A549 (cell line): ENCODE results near the gene PPP1R12B. TPM values are rescaled to one million over a fixed set of nuclear protein-coding genes. Genes with fewer than 3 reads are reported as not detected.
"Not testable (repeated sequence)": the region's sequence is repeated elsewhere in the genome, so short reads cannot be mapped to it uniquely, and the experiment has no call there.

Source experiments
- ATAC-seq, 2 experiments: fragments of 200-7000 bp in 1 of 2; fragments of >200 bp in 1 of 2; cut with Nextera tagmentation in 1 of 2; cut with Tn5 transposase in 1 of 2; 3 replicates each; pipeline versions ENCODE4 v1.8.0 to v1.9.1; 2018 to 2020; ENCODE audit warnings: mild to moderate bottlenecking in 1 of 2, moderate library complexity in 1 of 2
- CTCF ChIA-PET: fragments of 300-600 bp; sonication (Branson Sonifier 250); formaldehyde crosslinking; extraction: SDS; loops from one replicate; lab custom pipeline; 2021; ENCODE audit warnings: antibody characterized with exemption, inconsistent platforms; lab: Yijun Ruan, JAX
- POLR2A ChIA-PET: fragments of 350-600 bp; formaldehyde crosslinking; extraction: SDS; loops from one replicate; lab custom pipeline; 2021; ENCODE audit warnings: antibody characterized with exemption, inconsistent platforms; lab: Yijun Ruan, JAX
- DNase-seq, 2 experiments: peaks; one replicate each; pipeline versions ENCODE4 v3.0.0 to v3.0.0-alpha.2; 2011 to 2016; ENCODE audit warnings: low read depth in 1 of 2, low spot score in 1 of 2
- FAIRE-seq: peaks from 2 replicates; lab custom pipeline; 2011; peaks lifted over from hg19 to GRCh38; lab: Jason Lieb, UNC
- H3K27ac ChIP-seq, 2 experiments: fragments of >200 bp; sonication (Bioruptor Twin); formaldehyde crosslinking; 3 replicates each; pipeline ENCODE4 v1.5.1; 2016 to 2017
- H3K4me1 ChIP-seq: fragments of >200 bp; sonication (Bioruptor Twin); formaldehyde crosslinking; 3 replicates; pipeline ENCODE4 v1.6.1; 2016
- H3K4me2 ChIP-seq: fragments of >200 bp; sonication (Bioruptor Twin); formaldehyde crosslinking; 3 replicates; pipeline ENCODE4 v1.6.1; 2016
- H3K4me3 ChIP-seq: fragments of >200 bp; sonication (Bioruptor Twin); formaldehyde crosslinking; 3 replicates; pipeline ENCODE4 v1.5.1; 2016
- H3K9me3 ChIP-seq: fragments of >200 bp; sonication (Bioruptor Twin); formaldehyde crosslinking; 3 replicates; pipeline ENCODE4 v1.6.1; 2016
- CBX8 ChIP-seq: fragments of 200-600 bp; sonication (generic); IDR thresholded peaks from 2 replicates; pipeline ENCODE4 v1.6.1; 2016
- CEBPB ChIP-seq, 2 experiments: fragments of >200 bp in 1 of 2; sonication (Bioruptor Twin) in 1 of 2; formaldehyde crosslinking in 1 of 2; IDR thresholded peaks; 2 replicates each; pipeline ENCODE4 v1.6.1; 2012 to 2016
- CHD2 ChIP-seq: fragments of 150-350 bp; IDR thresholded peaks from 2 replicates; pipeline ENCODE4 v1.6.1; 2014; ENCODE audit warnings: low read length; ENCODE audit not compliant: partially characterized antibody
- EHMT2 ChIP-seq: fragments of 200-600 bp; sonication (generic); IDR thresholded peaks from 2 replicates; pipeline ENCODE4 v1.6.1; 2016; ENCODE audit warnings: antibody characterized with exemption, low read depth, mild to moderate bottlenecking, moderate library complexity
- FOSB ChIP-seq: fragments of 250-450 bp; sonication (Bioruptor Pico); IDR thresholded peaks from 2 replicates; pipeline ENCODE4 v1.5.0; 2020; ENCODE audit warnings: mild to moderate bottlenecking, moderate library complexity
- GATA3 ChIP-seq: IDR thresholded peaks from 2 replicates; pipeline ENCODE4 v1.6.1; 2012; ENCODE audit warnings: borderline replicate concordance
- HDAC2 ChIP-seq: fragments of 200-600 bp; sonication (generic); IDR thresholded peaks from 2 replicates; pipeline ENCODE4 v1.6.1; 2016
- HEYL ChIP-seq: fragments of 250-450 bp; sonication (Bioruptor Pico); IDR thresholded peaks from 2 replicates; pipeline ENCODE4 v1.8.0; 2021; ENCODE audit warnings: mild to moderate bottlenecking, moderate library complexity
- JUNB ChIP-seq: fragments of >200 bp; sonication (Bioruptor Twin); formaldehyde crosslinking; IDR thresholded peaks from 2 replicates; pipeline ENCODE4 v1.6.1; 2016
- KDM1A ChIP-seq: fragments of 200-600 bp; sonication (generic); IDR thresholded peaks from 2 replicates; pipeline ENCODE4 v1.6.1; 2016; ENCODE audit warnings: low read depth, mild to moderate bottlenecking
- MAFK ChIP-seq: fragments of 450-650 bp; IDR thresholded peaks from 2 replicates; pipeline ENCODE4 v1.6.1; 2014; ENCODE audit not compliant: partially characterized antibody
- MAZ ChIP-seq: fragments of 150-350 bp; IDR thresholded peaks from 2 replicates; pipeline ENCODE4 v1.6.1; 2014; ENCODE audit warnings: antibody characterized with exemption, low read depth, low read length, borderline replicate concordance
- MYC ChIP-seq: IDR thresholded peaks from 2 replicates; pipeline ENCODE4 v1.6.1; 2012; ENCODE audit warnings: mild to moderate bottlenecking, inconsistent platforms, low read length, improper control_type of control experiment, borderline replicate concordance
- NFE2L2 ChIP-seq: fragments of 150-350 bp; conservative IDR thresholded peaks from 2 replicates; pipeline ENCODE4 v1.6.1; 2014; ENCODE audit warnings: low read length
- NPAS2 ChIP-seq: fragments of 250-450 bp; sonication (Bioruptor Pico); IDR thresholded peaks from 2 replicates; pipeline ENCODE4 v1.8.0; 2022; ENCODE audit warnings: mild to moderate bottlenecking, moderate library complexity, borderline replicate concordance
- NR3C1 ChIP-seq: fragments of >200 bp; sonication (Bioruptor Twin); formaldehyde crosslinking; IDR thresholded peaks from 3 replicates; pipeline ENCODE4 v1.6.1; 2017
- RCOR1 ChIP-seq: fragments of 150-350 bp; IDR thresholded peaks from 2 replicates; pipeline ENCODE4 v1.6.1; 2014; ENCODE audit warnings: antibody characterized with exemption, low read length, low read depth
- RFX5 ChIP-seq: fragments of 450-650 bp; IDR thresholded peaks from 2 replicates; pipeline ENCODE4 v1.7.1; 2014; ENCODE audit warnings: antibody characterized with exemption, mild to moderate bottlenecking, moderate library complexity
- ZC3H11A ChIP-seq: fragments of 450-650 bp; IDR thresholded peaks from 2 replicates; pipeline ENCODE4 v1.6.1; 2014; ENCODE audit warnings: antibody characterized with exemption, mild to moderate bottlenecking
- ZNF302 ChIP-seq: fragments of 250-450 bp; sonication (Bioruptor Pico); IDR thresholded peaks from 2 replicates; pipeline ENCODE4 v1.9.0; 2021; ENCODE audit warnings: inconsistent platforms, mild to moderate bottlenecking, moderate library complexity
- WGBS: methylation state at CpG from one replicate; pipeline ENCODE4 v1.1.6; 2017; ENCODE audit errors: missing lambda C conversion rate; 5-methylcytosine and 5-hydroxymethylcytosine counted together
- polyA plus RNA-seq, 4 experiments: library from polyadenylated mRNA; depleted of rRNA in 3 of 4; stranded (reverse); fragments of >200 nt; fragmentation: RNase III in 1 of 4; extraction: RNeasy Plus Mini Kit Qiagen cat#74134 plus additional on column Dnase treatment in 1 of 4; gene quantifications; 2 replicates in 3 of 4; 3 replicates in 1 of 4; pipeline ENCODE4 v1.2.3, GENCODE V29; 2011 to 2017
- TF ChIP-seq, protein P1 (sequence below): fragments of 250-450 bp; sonication (Bioruptor Pico); IDR thresholded peaks from 2 replicates; pipeline ENCODE4 v1.5.0; 2020; ENCODE audit warnings: low read depth, mild to moderate bottlenecking, moderate library complexity
- TF ChIP-seq, protein P2 (sequence below): fragments of 200-600 bp; sonication (generic); IDR thresholded peaks from 2 replicates; pipeline ENCODE4 v1.6.1; 2016; ENCODE audit warnings: antibody characterized with exemption, mild to moderate bottlenecking, moderate library complexity
- TF ChIP-seq, protein P3 (sequence below): fragments of 150-350 bp; IDR thresholded peaks from 2 replicates; pipeline ENCODE4 v1.6.1; 2014; ENCODE audit warnings: low read depth, mild to moderate bottlenecking, low read length

Gene PPP1R12B
- polyA plus RNA-seq, 2 of the 4 experiments (the other 2 are of a cell fraction) = 3.3 to 12.1 TPM

DNA sequence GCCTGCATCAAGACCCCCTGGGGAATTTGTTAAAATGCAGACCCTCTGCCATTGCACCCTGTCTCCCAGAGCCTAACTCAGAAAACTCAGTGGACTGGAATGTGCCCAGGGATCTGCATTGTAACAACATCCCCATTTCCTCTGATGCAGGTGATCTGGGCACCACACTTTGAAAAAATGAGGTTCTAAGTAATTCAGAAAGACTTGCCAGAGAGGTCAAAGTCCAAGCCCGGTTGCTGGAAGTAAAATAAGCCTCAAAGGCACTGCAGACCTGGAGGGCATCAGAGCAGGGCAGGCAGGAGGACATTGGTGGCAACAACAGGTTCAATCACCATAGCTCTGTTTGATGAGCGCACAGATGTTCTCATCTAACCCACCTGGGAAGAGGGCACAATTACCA lies 271.0 kb downstream of the PPP1R12B start:
- 50% methylated on average over 2 of the region's 2 CpGs for WGBS
- DNase-seq (no peak), ATAC-seq (no peak), FAIRE-seq (no peak)
- Histone ChIP-seq H3K4me2 (peak overlapping the region; percentile 34; the same call in 2 of the 3 replicates), H3K4me1 (peaks cover 36% of the 10 kb centered on the region), H3K4me3 (no peak overlapping the region), H3K9me3 (no peaks in the 10 kb centered on the region), H3K27ac (peak overlapping the region in 1 of 2 experiments; percentile 27; a peak in 1 of 6 replicates)
- ChIA-PET CTCF (interaction anchor here (1.1 kb wide), 1 partner anchor 57 kb away, joined by 3 read pairs; no protein-coding TSS in a partner anchor), POLR2A (no interaction called here)
- no peak for TF ChIP-seq RCOR1
- TF ChIP-seq CHD2 = no peak
- TF ChIP-seq RFX5 = no peak
- no peak for TF ChIP-seq ZC3H11A
- no peak for TF ChIP-seq HEYL (CRISPR knock-in tag)
- TF ChIP-seq, protein P1, sequence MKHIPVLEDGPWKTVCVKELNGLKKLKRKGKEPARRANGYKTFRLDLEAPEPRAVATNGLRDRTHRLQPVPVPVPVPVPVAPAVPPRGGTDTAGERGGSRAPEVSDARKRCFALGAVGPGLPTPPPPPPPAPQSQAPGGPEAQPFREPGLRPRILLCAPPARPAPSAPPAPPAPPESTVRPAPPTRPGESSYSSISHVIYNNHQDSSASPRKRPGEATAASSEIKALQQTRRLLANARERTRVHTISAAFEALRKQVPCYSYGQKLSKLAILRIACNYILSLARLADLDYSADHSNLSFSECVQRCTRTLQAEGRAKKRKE = no peak
- TF ChIP-seq MAZ = no peak
- no peak for TF ChIP-seq MAFK
- TF ChIP-seq EHMT2 = no peak
- TF ChIP-seq HDAC2 = no peak
- TF ChIP-seq, protein P2, sequence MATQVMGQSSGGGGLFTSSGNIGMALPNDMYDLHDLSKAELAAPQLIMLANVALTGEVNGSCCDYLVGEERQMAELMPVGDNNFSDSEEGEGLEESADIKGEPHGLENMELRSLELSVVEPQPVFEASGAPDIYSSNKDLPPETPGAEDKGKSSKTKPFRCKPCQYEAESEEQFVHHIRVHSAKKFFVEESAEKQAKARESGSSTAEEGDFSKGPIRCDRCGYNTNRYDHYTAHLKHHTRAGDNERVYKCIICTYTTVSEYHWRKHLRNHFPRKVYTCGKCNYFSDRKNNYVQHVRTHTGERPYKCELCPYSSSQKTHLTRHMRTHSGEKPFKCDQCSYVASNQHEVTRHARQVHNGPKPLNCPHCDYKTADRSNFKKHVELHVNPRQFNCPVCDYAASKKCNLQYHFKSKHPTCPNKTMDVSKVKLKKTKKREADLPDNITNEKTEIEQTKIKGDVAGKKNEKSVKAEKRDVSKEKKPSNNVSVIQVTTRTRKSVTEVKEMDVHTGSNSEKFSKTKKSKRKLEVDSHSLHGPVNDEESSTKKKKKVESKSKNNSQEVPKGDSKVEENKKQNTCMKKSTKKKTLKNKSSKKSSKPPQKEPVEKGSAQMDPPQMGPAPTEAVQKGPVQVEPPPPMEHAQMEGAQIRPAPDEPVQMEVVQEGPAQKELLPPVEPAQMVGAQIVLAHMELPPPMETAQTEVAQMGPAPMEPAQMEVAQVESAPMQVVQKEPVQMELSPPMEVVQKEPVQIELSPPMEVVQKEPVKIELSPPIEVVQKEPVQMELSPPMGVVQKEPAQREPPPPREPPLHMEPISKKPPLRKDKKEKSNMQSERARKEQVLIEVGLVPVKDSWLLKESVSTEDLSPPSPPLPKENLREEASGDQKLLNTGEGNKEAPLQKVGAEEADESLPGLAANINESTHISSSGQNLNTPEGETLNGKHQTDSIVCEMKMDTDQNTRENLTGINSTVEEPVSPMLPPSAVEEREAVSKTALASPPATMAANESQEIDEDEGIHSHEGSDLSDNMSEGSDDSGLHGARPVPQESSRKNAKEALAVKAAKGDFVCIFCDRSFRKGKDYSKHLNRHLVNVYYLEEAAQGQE = no peak
- TF ChIP-seq CBX8 = no peak

DNA sequence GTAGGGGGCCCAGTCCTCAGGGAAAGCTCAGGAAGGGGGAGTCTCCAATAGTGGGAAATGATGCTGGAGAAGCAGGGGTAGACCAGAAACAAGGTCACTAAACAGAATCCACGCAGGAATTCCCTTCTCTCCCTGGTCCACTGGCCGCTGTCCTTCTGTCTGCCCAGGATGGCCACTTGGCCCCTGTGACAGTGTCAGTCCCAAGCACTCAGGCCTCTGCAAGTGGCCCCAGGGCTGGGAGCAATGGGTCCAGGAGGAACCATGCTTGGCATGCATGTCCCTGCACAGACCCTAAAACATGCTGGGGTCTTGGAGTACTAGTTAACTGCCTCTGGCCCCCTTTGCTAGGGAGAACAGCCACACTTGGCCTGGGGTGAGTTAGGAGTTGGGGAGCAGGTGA lies 271.5 kb downstream of the PPP1R12B start:
- not testable (repeated sequence) for FAIRE-seq

DNA sequence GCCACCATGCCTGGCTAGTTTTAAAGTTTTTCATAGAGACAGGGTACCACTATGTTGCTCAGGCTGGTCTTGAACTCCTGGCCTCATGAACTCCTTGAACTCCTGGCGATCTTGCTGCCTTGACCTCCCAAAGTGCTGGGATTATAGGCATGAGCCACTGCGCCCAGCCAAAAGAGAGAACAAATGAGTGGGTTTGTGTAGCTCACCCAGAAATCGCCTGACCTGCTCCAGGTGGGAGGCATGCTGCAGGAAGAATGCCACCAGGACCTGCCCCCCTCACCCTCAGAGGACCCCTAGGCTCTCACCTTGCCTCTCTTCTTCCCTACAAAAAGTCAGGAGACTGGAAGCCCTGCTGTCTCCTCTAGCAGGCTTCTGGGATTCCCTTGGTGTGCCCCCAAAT lies 272.9 kb downstream of the PPP1R12B start:
- Histone ChIP-seq H3K9me3 (no peaks in the 10 kb centered on the region), H3K4me1 (peaks cover 31% of the 10 kb centered on the region), H3K27ac (no peak overlapping the region), H3K4me3 (no peak overlapping the region), H3K4me2 (no peak overlapping the region)
- TF ChIP-seq ZNF302 (CRISPR knock-in tag) = no peak
- TF ChIP-seq NFE2L2 = no peak
- TF ChIP-seq FOSB (CRISPR knock-in tag) = no peak
- TF ChIP-seq CBX8 = no peak
- no peak for TF ChIP-seq KDM1A
- TF ChIP-seq, protein P3, sequence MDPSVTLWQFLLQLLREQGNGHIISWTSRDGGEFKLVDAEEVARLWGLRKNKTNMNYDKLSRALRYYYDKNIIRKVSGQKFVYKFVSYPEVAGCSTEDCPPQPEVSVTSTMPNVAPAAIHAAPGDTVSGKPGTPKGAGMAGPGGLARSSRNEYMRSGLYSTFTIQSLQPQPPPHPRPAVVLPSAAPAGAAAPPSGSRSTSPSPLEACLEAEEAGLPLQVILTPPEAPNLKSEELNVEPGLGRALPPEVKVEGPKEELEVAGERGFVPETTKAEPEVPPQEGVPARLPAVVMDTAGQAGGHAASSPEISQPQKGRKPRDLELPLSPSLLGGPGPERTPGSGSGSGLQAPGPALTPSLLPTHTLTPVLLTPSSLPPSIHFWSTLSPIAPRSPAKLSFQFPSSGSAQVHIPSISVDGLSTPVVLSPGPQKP = no peak
- no peak for TF ChIP-seq ZC3H11A
- TF ChIP-seq CEBPB (IDR thresholded peaks at IDR 0.05) = no peak
- TF ChIP-seq NR3C1 = no peak
- no peak for TF ChIP-seq NPAS2
- TF ChIP-seq MYC = no peak
- TF ChIP-seq, protein P1 = no peak
- no peak for TF ChIP-seq GATA3
- no peak for TF ChIP-seq JUNB
- no peak for TF ChIP-seq MAZ
- TF ChIP-seq MAFK = no peak
- no peak for DNase-seq
- CTCF ChIA-PET = interaction anchor here (0.6 to 2.3 kb wide), 5 partner anchors 8 to 259 kb away, joined by 3 to 12 read pairs (median 4); no protein-coding TSS in a partner anchor
- POLR2A ChIA-PET = no interaction called here
- ATAC-seq = no peak
- FAIRE-seq = no peak
- WGBS = 93% methylated on average over 3 of the region's 3 CpGs

More for the DNA sequence above, 271.5 kb downstream of the PPP1R12B start:
- H3K4me3 ChIP-seq, H3K4me2 ChIP-seq, H3K9me3 ChIP-seq, ATAC-seq, POLR2A ChIA-PET, DNase-seq: not testable (repeated sequence)
- Histone ChIP-seq H3K4me1 (peaks cover 36% of the 10 kb centered on the region), H3K27ac (peak overlapping the region in 1 of 2 experiments; percentile 27; a peak in 1 of 6 replicates)
- CTCF ChIA-PET = interaction anchor here (0.6 kb wide), 1 partner anchor 369 kb away, joined by 3 read pairs; no protein-coding TSS in a partner anchor
- WGBS = 81% methylated on average over 2 of the region's 2 CpGs
